H1 (cell line): Measurements from ENCODE around the gene ZNF839. TPM values are rescaled to one million over a fixed set of nuclear protein-coding genes. Genes with fewer than 3 reads are reported as not detected.

Experiments
- ATF3 ChIP-seq: IDR thresholded peaks from 2 replicates; pipeline ENCODE4 v1.6.1; 2011; ENCODE audit warnings: low read depth, mild to moderate bottlenecking, low read length; ENCODE audit not compliant: insufficient read depth
- BCL11A ChIP-seq, 2 experiments: IDR thresholded peaks; one replicate each; pipeline ENCODE4 v1.6.1; 2011; ENCODE audit warnings: low read depth in 2 of 2, low read length in 2 of 2, mild to moderate bottlenecking in 2 of 2
- CBX5 ChIP-seq: fragments of 300-800, 300-1000 bp; sonication (generic); IDR thresholded peaks from 2 replicates; pipeline ENCODE4 v1.7.1; 2016; ENCODE audit warnings: antibody characterized with exemption, low read length, low read depth
- CEBPB ChIP-seq: IDR thresholded peaks from 2 replicates; pipeline ENCODE4 v1.6.1; 2012; ENCODE audit warnings: low read depth, low read length
- CHD1 ChIP-seq: IDR thresholded peaks from 2 replicates; pipeline ENCODE4 v1.6.1; 2012; ENCODE audit warnings: low read depth, low read length, improper control_type of control experiment
- GABPA ChIP-seq: IDR thresholded peaks from 2 replicates; pipeline ENCODE4 v1.6.1; 2011; ENCODE audit warnings: mild to moderate bottlenecking, low read length, moderate library complexity, borderline replicate concordance; ENCODE audit not compliant: insufficient read depth
- KDM4A ChIP-seq: IDR thresholded peaks from one replicate; pipeline ENCODE4 v1.7.1; 2012; ENCODE audit warnings: low read depth, mild to moderate bottlenecking, moderate library complexity, low read length, inconsistent platforms; ENCODE audit not compliant: severe bottlenecking
- SP4 ChIP-seq: IDR thresholded peaks from 2 replicates; pipeline ENCODE4 v1.6.1; 2012; ENCODE audit warnings: low read length, inconsistent platforms
- TBP ChIP-seq: IDR thresholded peaks from 2 replicates; pipeline ENCODE4 v1.6.1; 2011; ENCODE audit warnings: low read depth, low read length, improper control_type of control experiment
- TEAD4 ChIP-seq: IDR thresholded peaks from 2 replicates; pipeline ENCODE4 v1.6.1; 2012; ENCODE audit warnings: low read depth, low read length, inconsistent platforms, mixed read lengths
- USF2 ChIP-seq: IDR thresholded peaks from 2 replicates; pipeline ENCODE4 v1.6.1; 2011; ENCODE audit warnings: low read length, improper control_type of control experiment
- polyA plus RNA-seq, 7 experiments: library from polyadenylated mRNA; depleted of rRNA in 3 of 7; stranded (reverse) in 5 of 7; unstranded in 2 of 7; fragments of >200 nt in 5 of 7; fragments of 200-250 nt in 2 of 7; gene quantifications; 1 replicate in 5 of 7; 2 replicates in 1 of 7; 4 replicates in 1 of 7; pipeline versions ENCODE4 v1.2.1 to v1.2.3, GENCODE V29; 2011 to 2013; ENCODE audit warnings: missing spikeins in 2 of 7, mixed read lengths in 2 of 7
- total RNA-seq: library from RNA; stranded (reverse); fragmentation: NEBNext Ultra II Directional; extraction: Animal tissue kit (Norgen Biotek cat#: 25700); gene quantifications from 2 replicates; pipeline ENCODE4 v1.2.1, GENCODE V29; 2021

ZNF839 gene
- total and polyA plus RNA-seq, 2 of the 8 experiments (the other 6 are each of a cell fraction or from before 2014, with no cell fraction given): 8.1 to 9.4 TPM

GRCh38 chr14:102317564-102318248 lies 1.8 kb upstream of the ZNF839 start (continued):
- TF ChIP-seq CBX5: no peak
- TF ChIP-seq TEAD4: 0 out of 2 replicates have a peak, but pooled peaks have one; percentile 20
- TF ChIP-seq GABPA: no peak
- TF ChIP-seq SP4: no peak
- no peak for TF ChIP-seq USF2
- no peak for TF ChIP-seq KDM4A
- no peak for TF ChIP-seq BCL11A (IDR thresholded peaks at IDR 0.05; ENCODE audit: low read depth in 2 of 2, low read length in 2 of 2)
- TF ChIP-seq ATF3: no peak
- TF ChIP-seq TBP: no peak
- no peak for TF ChIP-seq CEBPB
- no peak for TF ChIP-seq CHD1
